OCI-LY1 (cell line): ENCODE measurements around the gene CHI3L1.

Experiments used
- EZH2 ChIP-seq: fragments of 200-600 bp; sonication (generic), shearing (Covaris generic); IDR thresholded peaks from 2 replicates; pipeline ENCODE4 v1.8.0; 2017; ENCODE audit warnings: borderline replicate concordance, mixed run types, mild to moderate bottlenecking, antibody characterized with exemption, low read length, moderate library complexity, mixed read lengths
- TF ChIP-seq, protein P1 (sequence below): fragments of 200-600 bp; sonication (generic), shearing (Covaris generic); IDR thresholded peaks from 2 replicates; pipeline ENCODE4 v1.5.1; 2017; ENCODE audit warnings: mild to moderate bottlenecking, antibody characterized with exemption, low read length, moderate library complexity, mixed read lengths

DNA sequence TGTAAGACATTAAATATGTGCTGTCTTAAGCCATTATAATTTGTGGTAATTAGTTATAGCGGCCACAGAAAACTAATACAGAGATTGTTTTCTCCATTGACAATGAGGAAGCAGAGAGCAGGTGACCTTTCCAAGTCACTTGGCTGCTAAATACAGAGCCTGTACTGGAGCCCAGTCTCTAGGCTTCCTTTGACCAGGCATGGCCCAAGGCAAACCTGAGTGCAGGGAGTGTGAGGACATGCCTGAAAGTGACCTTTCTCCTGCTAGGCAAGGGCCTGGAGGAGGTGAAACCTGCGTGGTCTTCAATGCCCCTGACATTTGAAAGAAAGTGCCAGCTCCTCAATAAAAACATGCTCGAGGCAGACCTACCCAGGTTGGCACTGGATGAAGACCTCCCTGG, 12.5 kb upstream of the CHI3L1 start:
- TF ChIP-seq, protein P1, sequence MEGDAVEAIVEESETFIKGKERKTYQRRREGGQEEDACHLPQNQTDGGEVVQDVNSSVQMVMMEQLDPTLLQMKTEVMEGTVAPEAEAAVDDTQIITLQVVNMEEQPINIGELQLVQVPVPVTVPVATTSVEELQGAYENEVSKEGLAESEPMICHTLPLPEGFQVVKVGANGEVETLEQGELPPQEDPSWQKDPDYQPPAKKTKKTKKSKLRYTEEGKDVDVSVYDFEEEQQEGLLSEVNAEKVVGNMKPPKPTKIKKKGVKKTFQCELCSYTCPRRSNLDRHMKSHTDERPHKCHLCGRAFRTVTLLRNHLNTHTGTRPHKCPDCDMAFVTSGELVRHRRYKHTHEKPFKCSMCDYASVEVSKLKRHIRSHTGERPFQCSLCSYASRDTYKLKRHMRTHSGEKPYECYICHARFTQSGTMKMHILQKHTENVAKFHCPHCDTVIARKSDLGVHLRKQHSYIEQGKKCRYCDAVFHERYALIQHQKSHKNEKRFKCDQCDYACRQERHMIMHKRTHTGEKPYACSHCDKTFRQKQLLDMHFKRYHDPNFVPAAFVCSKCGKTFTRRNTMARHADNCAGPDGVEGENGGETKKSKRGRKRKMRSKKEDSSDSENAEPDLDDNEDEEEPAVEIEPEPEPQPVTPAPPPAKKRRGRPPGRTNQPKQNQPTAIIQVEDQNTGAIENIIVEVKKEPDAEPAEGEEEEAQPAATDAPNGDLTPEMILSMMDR: no peak
- no peak for TF ChIP-seq EZH2
